ENCODE results near the gene RNF34.

Gene RNF34

GRCh38 chr12:121468499-121468801 lies 68.5 kb downstream of the RNF34 start:
- no peak for DNase-seq

- no peak for DNase-seq
Observed at GRCh38 chr12:121470751-121471150, 70.8 kb downstream of the RNF34 start.

- DNase-seq: no peak
Observed at GRCh38 chr12:121472150-121472905, 72.4 kb downstream of the RNF34 start.
